OCI-LY1 (cell line): ENCODE measurements around the gene BTRC.

Experiments used
- H2AFZ ChIP-seq: fragments of 200-600 bp; sonication (generic), shearing (Covaris generic); 2 replicates; pipeline ENCODE4 v1.6.0; 2014; ENCODE audit warnings: antibody characterized with exemption, mild to moderate bottlenecking, low read length
- H3F3A ChIP-seq: fragments of 200-600 bp; sonication (generic), shearing (Covaris generic); 2 replicates; pipeline ENCODE4 v1.6.0; 2014; ENCODE audit warnings: mild to moderate bottlenecking, antibody characterized with exemption, low read length, moderate library complexity; ENCODE audit not compliant: insufficient read depth
- H3K27ac ChIP-seq: fragments of 200-600 bp; sonication (generic); 2 replicates; pipeline ENCODE4 v1.5.1; 2014; ENCODE audit warnings: low read length, mixed run types, mild to moderate bottlenecking, low read depth; ENCODE audit not compliant: poor library complexity, severe bottlenecking
- H3K27me3 ChIP-seq: fragments of 200-600 bp; sonication (generic); 2 replicates; pipeline ENCODE4 v1.6.0; 2014; ENCODE audit warnings: antibody characterized with exemption, mild to moderate bottlenecking, low read length, moderate library complexity; ENCODE audit not compliant: insufficient read depth
- H3K36me3 ChIP-seq: fragments of 200-600 bp; sonication (generic); 2 replicates; pipeline ENCODE4 v1.6.1; 2014; ENCODE audit warnings: mild to moderate bottlenecking, antibody characterized with exemption, low read length, moderate library complexity, mixed read lengths; ENCODE audit not compliant: insufficient read depth
- H3K4me1 ChIP-seq: fragments of 200-600 bp; sonication (generic); 2 replicates; pipeline ENCODE4 v1.5.1; 2014; ENCODE audit warnings: mild to moderate bottlenecking, low read length, moderate library complexity; ENCODE audit not compliant: insufficient read depth, severe bottlenecking
- H3K4me2 ChIP-seq: fragments of 200-600 bp; sonication (generic), shearing (Covaris generic); 2 replicates; pipeline ENCODE4 v1.6.1; 2014; ENCODE audit warnings: low read length
- H3K4me3 ChIP-seq: fragments of 200-600 bp; sonication (generic); 2 replicates; pipeline ENCODE4 v1.5.1; 2014; ENCODE audit warnings: low read length, low read depth, mild to moderate bottlenecking, mixed read lengths; ENCODE audit not compliant: poor library complexity, severe bottlenecking
- H3K79me2 ChIP-seq: fragments of 200-600 bp; shearing (Covaris generic); 2 replicates; pipeline ENCODE4 v1.6.1; 2016; ENCODE audit warnings: mixed run types, low read length, mixed read lengths; ENCODE audit not compliant: insufficient read depth
- H3K9ac ChIP-seq: fragments of 200-600 bp; sonication (generic), shearing (Covaris generic); 2 replicates; pipeline ENCODE4 v1.6.1; 2014; ENCODE audit warnings: mild to moderate bottlenecking, low read length, mixed read lengths
- H3K9me2 ChIP-seq: fragments of 200-600 bp; sonication (generic), shearing (Covaris generic); 2 replicates; pipeline ENCODE4 v1.6.1; 2014; ENCODE audit warnings: low read depth, mild to moderate bottlenecking, low read length, mixed read lengths
- H3K9me3 ChIP-seq: fragments of 200-600 bp; shearing (Covaris generic); 2 replicates; pipeline ENCODE4 v1.6.1; 2014; ENCODE audit warnings: low read length, mixed read lengths
- H4K20me1 ChIP-seq: fragments of 200-600 bp; sonication (generic), shearing (Covaris generic); 2 replicates; pipeline ENCODE4 v1.6.0; 2016; ENCODE audit warnings: mild to moderate bottlenecking, low read length; ENCODE audit not compliant: insufficient read depth
- EZH2 ChIP-seq: fragments of 200-600 bp; sonication (generic), shearing (Covaris generic); IDR thresholded peaks from 2 replicates; pipeline ENCODE4 v1.8.0; 2017; ENCODE audit warnings: borderline replicate concordance, mixed run types, mild to moderate bottlenecking, antibody characterized with exemption, low read length, moderate library complexity, mixed read lengths
- TF ChIP-seq, protein P1 (sequence below): fragments of 200-600 bp; sonication (generic), shearing (Covaris generic); IDR thresholded peaks from 2 replicates; pipeline ENCODE4 v1.5.1; 2017; ENCODE audit warnings: mild to moderate bottlenecking, antibody characterized with exemption, low read length, moderate library complexity, mixed read lengths

Gene BTRC

DNA sequence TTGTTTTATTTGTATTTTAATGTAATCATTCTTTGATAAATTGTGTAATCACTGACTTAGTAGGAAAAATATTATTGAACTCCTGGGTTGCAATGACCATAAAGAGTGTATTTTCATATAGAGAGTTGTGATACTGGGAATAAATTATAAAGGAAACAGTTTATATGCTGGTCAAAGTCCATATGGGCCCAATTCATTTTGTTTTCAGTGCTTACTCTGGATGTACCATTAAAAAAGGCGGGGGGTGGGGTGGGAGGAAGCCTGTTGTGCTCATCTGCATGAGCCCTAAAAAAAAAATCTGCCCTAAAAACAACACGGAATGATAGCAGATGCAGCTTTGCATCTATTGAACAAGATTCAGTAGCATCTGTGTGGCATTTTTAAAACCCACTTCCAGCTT lies 114.2 kb downstream of the BTRC start:
- no peak overlapping the region for H3K27ac ChIP-seq
- H3F3A ChIP-seq: no peaks in the 10 kb centered on the region
- no peak overlapping the region for H2AFZ ChIP-seq
- TF ChIP-seq, protein P1, sequence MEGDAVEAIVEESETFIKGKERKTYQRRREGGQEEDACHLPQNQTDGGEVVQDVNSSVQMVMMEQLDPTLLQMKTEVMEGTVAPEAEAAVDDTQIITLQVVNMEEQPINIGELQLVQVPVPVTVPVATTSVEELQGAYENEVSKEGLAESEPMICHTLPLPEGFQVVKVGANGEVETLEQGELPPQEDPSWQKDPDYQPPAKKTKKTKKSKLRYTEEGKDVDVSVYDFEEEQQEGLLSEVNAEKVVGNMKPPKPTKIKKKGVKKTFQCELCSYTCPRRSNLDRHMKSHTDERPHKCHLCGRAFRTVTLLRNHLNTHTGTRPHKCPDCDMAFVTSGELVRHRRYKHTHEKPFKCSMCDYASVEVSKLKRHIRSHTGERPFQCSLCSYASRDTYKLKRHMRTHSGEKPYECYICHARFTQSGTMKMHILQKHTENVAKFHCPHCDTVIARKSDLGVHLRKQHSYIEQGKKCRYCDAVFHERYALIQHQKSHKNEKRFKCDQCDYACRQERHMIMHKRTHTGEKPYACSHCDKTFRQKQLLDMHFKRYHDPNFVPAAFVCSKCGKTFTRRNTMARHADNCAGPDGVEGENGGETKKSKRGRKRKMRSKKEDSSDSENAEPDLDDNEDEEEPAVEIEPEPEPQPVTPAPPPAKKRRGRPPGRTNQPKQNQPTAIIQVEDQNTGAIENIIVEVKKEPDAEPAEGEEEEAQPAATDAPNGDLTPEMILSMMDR: no peak
- TF ChIP-seq EZH2: no peak
- no peaks in the 10 kb centered on the region for H3K9me2 ChIP-seq
- no peaks in the 10 kb centered on the region for H3K27me3 ChIP-seq
- H3K9ac ChIP-seq: no peak overlapping the region
- no peaks in the 10 kb centered on the region for H4K20me1 ChIP-seq
- H3K36me3 ChIP-seq: no peaks in the 10 kb centered on the region
- H3K79me2 ChIP-seq: no peaks in the 10 kb centered on the region
- no peaks in the 10 kb centered on the region for H3K4me1 ChIP-seq
- H3K4me2 ChIP-seq: no peak overlapping the region
- no peaks in the 10 kb centered on the region for H3K9me3 ChIP-seq
- no peak overlapping the region for H3K4me3 ChIP-seq

DNA sequence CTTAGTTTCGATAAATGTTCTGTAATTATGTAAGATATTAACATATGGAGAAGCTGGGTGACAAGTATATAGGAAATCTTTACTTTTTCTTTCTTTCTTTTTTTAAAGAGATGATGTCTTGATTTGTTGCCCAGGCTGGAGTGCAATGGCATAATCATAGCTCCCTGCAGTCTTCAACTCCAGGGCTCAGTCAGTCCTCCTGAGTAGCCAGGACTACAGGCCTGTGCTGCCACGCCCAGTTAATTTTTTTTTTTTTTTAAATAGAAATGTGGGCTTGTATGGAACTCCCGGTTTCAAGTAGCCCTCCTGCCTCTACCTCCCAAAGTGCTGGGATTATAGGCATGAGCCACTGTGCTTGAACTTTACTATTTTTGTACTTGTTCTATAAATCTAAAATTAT lies 122.4 kb downstream of the BTRC start:
- Histone ChIP-seq H3K9me3 (no peaks in the 10 kb centered on the region), H3K4me3 (no peak overlapping the region), H3K9ac (no peak overlapping the region), H4K20me1 (no peaks in the 10 kb centered on the region), H3K9me2 (no peaks in the 10 kb centered on the region), H3K4me1 (no peaks in the 10 kb centered on the region), H3F3A (no peaks in the 10 kb centered on the region), H3K4me2 (no peak overlapping the region), H3K36me3 (no peaks in the 10 kb centered on the region), H3K27ac (no peak overlapping the region), H3K79me2 (no peaks in the 10 kb centered on the region), H2AFZ (no peak overlapping the region), H3K27me3 (no peaks in the 10 kb centered on the region)
- TF ChIP-seq, protein P1: no peak
- no peak for TF ChIP-seq EZH2

DNA sequence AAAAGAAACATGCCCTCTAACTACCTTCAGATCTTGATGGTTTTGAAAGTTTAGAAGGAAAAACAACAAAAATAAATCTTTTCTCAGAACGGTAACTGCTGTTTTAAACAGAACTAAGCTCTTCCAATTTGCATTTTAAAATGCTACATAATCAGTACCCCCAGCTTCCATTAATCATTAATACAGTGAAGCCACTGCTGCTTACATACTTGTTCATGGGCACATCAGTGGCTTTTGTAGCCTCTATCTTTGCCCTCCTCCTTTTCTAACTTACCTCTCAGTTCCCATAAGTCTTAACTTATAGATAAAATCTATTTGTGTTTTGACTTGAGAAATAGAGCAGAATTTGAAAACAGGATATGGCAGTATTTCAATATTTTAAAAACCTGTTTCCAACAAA lies 125.0 kb downstream of the BTRC start:
- no peaks in the 10 kb centered on the region for H3F3A ChIP-seq
- H3K4me2 ChIP-seq: no peak overlapping the region
- H3K27ac ChIP-seq: no peak overlapping the region
- TF ChIP-seq EZH2: no peak
- TF ChIP-seq, protein P1: no peak
- H3K27me3 ChIP-seq: no peaks in the 10 kb centered on the region
- no peaks in the 10 kb centered on the region for H4K20me1 ChIP-seq
- no peaks in the 10 kb centered on the region for H3K9me3 ChIP-seq
- H3K9ac ChIP-seq: no peak overlapping the region
- no peaks in the 10 kb centered on the region for H3K79me2 ChIP-seq
- H2AFZ ChIP-seq: no peak overlapping the region
- H3K4me1 ChIP-seq: no peaks in the 10 kb centered on the region
- H3K4me3 ChIP-seq: no peak overlapping the region
- H3K9me2 ChIP-seq: no peaks in the 10 kb centered on the region
- no peaks in the 10 kb centered on the region for H3K36me3 ChIP-seq
